DMS153 treated with DMSO at 0.1 percent for 48 hours (cell line): Measurements from ENCODE around the gene GRK1.

Experiments used
- DNase-seq: peaks from one replicate; lab custom pipeline; 2025; ENCODE audit not compliant: unreplicated experiment; lab: John Stamatoyannopoulos, UW

Gene GRK1

DNA sequence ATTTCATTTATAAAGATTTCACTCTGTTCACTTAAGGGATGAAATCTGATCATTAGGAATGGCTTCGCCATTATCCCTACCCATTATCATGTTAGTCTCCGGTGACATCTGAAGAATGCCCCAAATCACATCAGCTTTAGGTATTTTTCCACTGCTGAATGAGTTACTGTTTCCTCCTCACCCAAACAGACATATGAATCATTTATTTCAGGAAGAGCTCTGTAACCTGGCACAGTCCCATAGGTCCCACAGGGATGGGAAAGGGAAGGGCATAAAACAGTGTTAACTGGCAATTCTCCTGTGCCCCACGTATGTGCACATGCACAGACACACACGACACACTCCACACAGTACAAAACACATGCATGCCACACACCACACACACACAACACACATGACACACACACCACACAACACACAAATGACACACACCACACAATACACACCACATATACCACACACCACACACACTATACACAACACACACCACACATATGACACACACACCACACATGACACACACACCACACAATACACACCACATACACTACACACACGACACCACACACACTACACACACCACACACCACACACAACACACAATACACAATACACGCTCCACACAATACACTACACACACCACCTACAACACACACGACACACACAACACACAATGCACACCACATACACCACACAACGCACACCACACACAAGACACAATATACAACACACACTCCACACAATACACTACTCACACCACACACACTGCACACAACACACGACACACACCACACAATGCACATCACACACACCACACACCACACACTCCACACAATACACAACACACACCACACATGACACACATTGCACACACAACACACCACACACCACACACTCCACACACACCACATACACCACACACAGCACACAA is 107.4 kb downstream of the GRK1 start:
- DNase-seq = peak; percentile 16

- DNase-seq = no peak
Measured at GRCh38 chr13:113775451-113776145, 108.6 kb downstream of the GRK1 start.

- DNase-seq = peak; percentile 80
Measured at GRCh38 chr13:113776231-113777125, 109.5 kb downstream of the GRK1 start.

DNA sequence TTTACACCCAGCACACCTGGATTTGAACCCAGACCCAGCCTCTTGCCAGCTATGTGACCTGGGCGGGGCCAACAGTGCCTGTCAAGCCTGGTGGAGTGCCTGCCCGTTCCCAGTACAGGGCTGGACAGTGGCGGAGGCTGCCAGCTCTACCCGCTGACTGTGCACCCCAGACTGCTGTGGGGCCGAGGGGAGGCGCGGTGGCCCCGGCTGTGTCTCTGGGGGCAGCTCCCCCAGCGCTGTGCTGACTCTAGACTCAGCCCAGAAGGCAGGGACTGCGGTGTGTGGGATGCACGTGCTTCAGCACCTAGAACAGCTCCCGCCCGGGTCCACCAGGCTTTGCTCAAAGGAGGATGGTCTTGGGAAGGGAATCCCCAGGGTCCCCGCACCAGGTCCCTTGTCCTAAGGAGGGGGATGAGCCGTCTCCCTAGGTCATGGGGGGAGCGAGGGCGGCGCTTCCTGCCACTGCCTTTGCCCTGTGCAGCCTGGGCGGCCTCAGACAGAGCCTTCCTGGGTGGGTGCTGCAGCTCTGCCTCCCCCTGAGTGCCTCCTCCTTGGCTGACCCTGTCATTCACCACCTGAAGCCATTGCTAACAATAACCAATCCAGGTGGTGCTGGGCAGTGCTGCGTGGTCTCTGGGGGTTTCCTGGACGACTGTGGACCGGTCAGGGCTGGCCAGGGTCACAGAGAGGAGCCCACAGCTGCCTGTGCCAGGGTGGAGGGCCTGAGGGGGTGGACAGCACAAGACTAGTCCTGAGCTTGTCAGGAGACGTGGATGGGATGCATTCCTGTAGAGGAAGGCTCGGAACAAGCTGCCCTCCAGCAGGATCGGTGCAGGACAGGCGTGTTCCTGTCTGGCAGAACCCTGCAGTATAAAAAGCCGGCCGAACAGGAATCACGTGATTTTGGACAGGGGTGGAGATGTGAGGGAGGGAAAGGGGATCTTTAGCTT is 110.6 kb downstream of the GRK1 start:
- no peak for DNase-seq

GRCh38 chr13:113781571-113781970 is 114.6 kb downstream of the GRK1 start:
- DNase-seq = no peak

DNA sequence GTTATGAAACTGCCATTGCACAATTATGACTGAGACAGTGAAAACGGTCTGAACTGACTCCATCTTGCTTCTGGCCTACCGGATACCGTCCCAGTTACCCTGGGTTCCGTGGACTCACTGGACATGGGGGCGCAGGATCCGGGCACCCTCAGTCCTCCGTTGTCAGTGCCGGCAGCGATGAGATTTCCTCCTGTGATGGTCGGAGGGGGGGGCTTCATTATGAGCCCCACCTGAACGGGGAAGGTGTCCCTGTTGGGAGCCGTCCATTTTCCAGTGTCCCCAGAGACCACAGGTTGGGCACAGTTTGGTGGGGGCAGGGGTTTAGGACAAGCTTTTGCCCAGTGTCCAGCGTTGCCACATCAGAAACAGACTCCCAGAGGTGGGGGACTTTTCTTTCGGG is 115.5 kb downstream of the GRK1 start:
- DNase-seq = no peak

- DNase-seq = no peak
Measured at GRCh38 chr13:113783200-113783881, 116.3 kb downstream of the GRK1 start.

DNA sequence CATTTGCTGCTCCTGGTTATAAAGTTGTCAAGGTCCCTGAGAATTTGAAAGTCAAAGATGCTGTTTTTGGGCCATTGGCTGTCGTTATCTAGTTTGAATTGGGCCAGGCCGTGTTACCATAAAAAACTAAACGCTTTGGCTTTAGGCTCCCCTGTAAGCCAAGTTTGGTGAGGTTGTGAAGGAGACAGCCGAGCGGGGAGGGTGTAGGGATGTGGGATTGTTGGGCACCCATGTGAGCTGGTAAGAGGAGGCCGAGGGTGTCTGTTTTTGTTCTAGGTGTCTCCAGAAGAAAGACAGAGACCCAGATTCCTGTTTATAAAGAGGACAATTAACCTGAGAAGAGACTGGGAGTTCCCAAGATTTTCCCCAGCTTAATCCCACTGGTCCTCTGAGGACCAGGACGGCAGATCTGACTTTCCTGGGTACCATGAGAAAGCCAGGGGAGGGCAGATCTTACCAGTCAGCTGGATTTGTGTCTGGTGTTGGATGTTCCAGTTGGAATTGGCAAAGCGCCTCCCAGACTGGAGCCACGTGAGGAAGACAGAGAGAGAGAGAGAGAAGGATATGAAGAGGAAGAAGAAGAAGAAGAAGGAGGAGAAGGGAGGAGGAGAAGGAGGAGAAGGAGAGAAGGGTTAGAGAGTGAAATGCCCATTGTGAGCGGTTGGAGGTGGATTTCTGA is 117.1 kb downstream of the GRK1 start:
- DNase-seq = no peak

DNA sequence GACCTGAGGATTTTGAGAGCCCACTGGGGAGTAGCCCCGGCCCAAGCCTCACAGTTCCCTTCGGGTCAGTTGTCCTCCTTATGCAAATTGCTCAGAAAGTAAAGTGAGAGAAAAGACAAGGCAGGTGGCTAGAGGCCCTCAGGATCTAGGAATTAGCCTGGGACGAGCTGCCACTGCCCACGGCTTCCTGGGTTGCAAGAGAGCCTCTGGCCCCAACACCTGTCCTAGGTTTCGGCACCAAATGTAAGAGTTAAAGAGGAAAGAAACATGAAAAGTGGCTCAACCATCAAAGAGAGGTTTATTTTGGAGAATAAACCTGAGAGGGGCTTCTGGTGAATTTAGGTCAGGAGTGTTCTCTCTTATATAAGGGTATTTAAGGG is 117.6 kb downstream of the GRK1 start:
- DNase-seq = no peak

- DNase-seq = no peak
Measured at GRCh38 chr13:113785051-113786010, 118.3 kb downstream of the GRK1 start.

DNA sequence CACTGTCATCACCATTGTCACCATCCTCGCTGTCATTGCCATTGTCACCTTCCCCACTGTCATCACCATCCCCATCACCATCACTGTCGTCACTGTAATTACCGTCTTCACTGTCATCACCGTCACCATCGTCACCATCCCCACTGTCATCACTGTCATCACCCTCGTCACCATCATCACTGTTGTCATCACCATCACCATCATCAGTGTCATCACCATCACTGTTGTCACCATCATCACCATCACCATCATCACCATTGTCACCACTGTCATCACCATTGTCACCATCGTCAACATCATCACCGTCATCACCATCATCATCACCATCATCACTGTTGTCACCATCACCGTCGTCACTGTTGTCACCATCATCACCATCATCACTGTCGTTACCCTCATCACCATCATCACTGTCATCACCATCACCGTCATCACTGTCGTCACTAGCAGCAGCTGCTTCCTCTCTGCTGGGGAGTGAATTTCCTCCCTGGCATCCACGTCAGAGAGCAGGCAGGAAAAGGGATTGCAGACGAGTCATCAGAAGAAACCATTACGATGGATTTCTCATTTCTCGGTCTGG is 119.3 kb downstream of the GRK1 start:
- no peak for DNase-seq
